Measurements from ENCODE around the gene SPATA22.
"Not testable (repeated sequence)": the region's sequence is repeated elsewhere in the genome, so short reads cannot be mapped to it uniquely, and the experiment has no call there.

SPATA22 gene

GRCh38 chr17:3471599-3471998, at the start of gene SPATA22:
Gene SPATA22, minus strand, starts transcription at chr17:3471819. Its CDS starts 2,494 bp downstream, at chr17:3469325.
- no peak for DNase-seq

- not testable (repeated sequence) for DNase-seq
These were observed 47.9 kb upstream of the SPATA22 start for GRCh38 chr17:3519472-3519871.

- no peak for DNase-seq
These were observed 43.3 kb upstream of the SPATA22 start for GRCh38 chr17:3514873-3515272.

GRCh38 chr17:3514167-3514566, 42.5 kb upstream of the SPATA22 start:
- not testable (repeated sequence) for DNase-seq

GRCh38 chr17:3513305-3514035, 41.9 kb upstream of the SPATA22 start:
- no peak for DNase-seq

GRCh38 chr17:3512505-3513171, 41.0 kb upstream of the SPATA22 start:
- no peak for DNase-seq

- no peak for DNase-seq
These were observed 40.4 kb upstream of the SPATA22 start for GRCh38 chr17:3511852-3512504.

GRCh38 chr17:3510090-3510489, 38.5 kb upstream of the SPATA22 start:
- DNase-seq = no peak

GRCh38 chr17:3507869-3508268, 36.2 kb upstream of the SPATA22 start:
- DNase-seq = no peak

- DNase-seq = no peak
These were observed 35.5 kb upstream of the SPATA22 start for GRCh38 chr17:3507071-3507470.

GRCh38 chr17:3506054-3506453, 34.4 kb upstream of the SPATA22 start:
- no peak for DNase-seq

GRCh38 chr17:3505008-3505407, 33.4 kb upstream of the SPATA22 start:
- DNase-seq = no peak

- DNase-seq = no peak
These were observed 31.7 kb upstream of the SPATA22 start for GRCh38 chr17:3503285-3503684.

- DNase-seq = no peak
These were observed 30.8 kb upstream of the SPATA22 start for GRCh38 chr17:3502466-3502865.

- no peak for DNase-seq
These were observed 29.7 kb upstream of the SPATA22 start for GRCh38 chr17:3501344-3501743.

GRCh38 chr17:3497101-3497500, 25.5 kb upstream of the SPATA22 start:
- DNase-seq = no peak

- DNase-seq = no peak
These were observed 14.0 kb upstream of the SPATA22 start for GRCh38 chr17:3485481-3486068.

GRCh38 chr17:3482852-3483251, 11.2 kb upstream of the SPATA22 start:
- DNase-seq = no peak

GRCh38 chr17:3479988-3480387, 8.4 kb upstream of the SPATA22 start:
- no peak for DNase-seq

GRCh38 chr17:3475812-3476610, 4.4 kb upstream of the SPATA22 start, which contains the start of gene ASPA:
Gene ASPA, plus strand, starts transcription at chr17:3475997. Its CDS starts 163 bp downstream, at chr17:3476160.
- no peak for DNase-seq

- DNase-seq = no peak
These were observed 3.6 kb upstream of the SPATA22 start for GRCh38 chr17:3475251-3475685.

- no peak for DNase-seq
These were observed 2.6 kb upstream of the SPATA22 start for GRCh38 chr17:3474212-3474611.

- DNase-seq = no peak
These were observed 518 bp upstream of the SPATA22 start for GRCh38 chr17:3472137-3472536.

Data from activated naive CD4-positive, alpha-beta T cell treated with anti-CD3 and anti-CD28 coated beads, Interleukin-2, amount 50 U/mL, for 16 hours (primary cell).